Epithelial cell of esophagus (primary cell): ENCODE data around the gene EGFL8.

Experiments
- DNase-seq: peaks from one replicate; pipeline ENCODE4 v3.0.0; 2010; ENCODE audit warnings: low read depth
- H3K4me3 ChIP-seq: 2 replicates; pipeline ENCODE4 v1.5.1; 2011; ENCODE audit warnings: mild to moderate bottlenecking, low read length, control low read depth
- CTCF ChIP-seq: IDR thresholded peaks from 2 replicates; pipeline ENCODE4 v1.5.1; 2011; ENCODE audit warnings: low read depth, mild to moderate bottlenecking, low read length, control low read depth, inconsistent platforms; ENCODE audit not compliant: insufficient read depth; ENCODE audit errors: missing control alignments

Gene EGFL8

GRCh38 chr6:32168350-32168749, 4.0 kb downstream of the EGFL8 start:
- TF ChIP-seq CTCF, result no peak

GRCh38 chr6:32168807-32169591, 4.6 kb downstream of the EGFL8 start:
- no peak for DNase-seq
- H3K4me3 ChIP-seq, result no peak overlapping the region
- TF ChIP-seq CTCF, result no peak

More at GRCh38 chr6:32168350-32168749, 4.0 kb downstream of the EGFL8 start:
- no peak for DNase-seq
- H3K4me3 ChIP-seq, result no peak overlapping the region

- no peak for TF ChIP-seq CTCF
- DNase-seq, result no peak
- no peak overlapping the region for H3K4me3 ChIP-seq
Observed at GRCh38 chr6:32170294-32170693, 5.9 kb downstream of the EGFL8 start.

- DNase-seq, result no peak
- H3K4me3 ChIP-seq, result no peak overlapping the region
- no peak for TF ChIP-seq CTCF
Observed at GRCh38 chr6:32171234-32171633, 6.8 kb downstream of the EGFL8 start.

GRCh38 chr6:32173051-32173727, 8.8 kb downstream of the EGFL8 start:
- no peak for DNase-seq
- no peak for TF ChIP-seq CTCF
- H3K4me3 ChIP-seq, result no peak overlapping the region

GRCh38 chr6:32174416-32174815, 10.0 kb downstream of the EGFL8 start:
- no peak for TF ChIP-seq CTCF
- no peak overlapping the region for H3K4me3 ChIP-seq
- DNase-seq, result no peak
